Trophoblast cell (in vitro differentiated cells and primary cell): ENCODE results near the gene OPN1SW.

ENCODE experiments used
- DNase-seq, 2 donors: peaks; one replicate each; pipeline ENCODE4 v3.0.0-alpha.2; 2016
- H2AFZ ChIP-seq: 2 replicates; pipeline ENCODE4 v1.6.1; 2013; ENCODE audit warnings: low read length, moderate library complexity, mild to moderate bottlenecking; ENCODE audit not compliant: insufficient read depth, poor library complexity
- H2AK5ac ChIP-seq: 2 replicates; pipeline ENCODE4 v1.6.1; 2013; ENCODE audit warnings: mild to moderate bottlenecking, low read length
- H2BK120ac ChIP-seq: 2 replicates; pipeline ENCODE4 v1.6.1; 2013; ENCODE audit warnings: low read length, mild to moderate bottlenecking, moderate library complexity; ENCODE audit not compliant: insufficient read depth, poor library complexity
- H2BK12ac ChIP-seq: 2 replicates; pipeline ENCODE4 v1.6.1; 2013; ENCODE audit warnings: mild to moderate bottlenecking, low read length, moderate library complexity
- H2BK5ac ChIP-seq: 2 replicates; pipeline ENCODE4 v1.6.1; 2013; ENCODE audit warnings: low read length, low read depth, moderate library complexity, mild to moderate bottlenecking; ENCODE audit not compliant: poor library complexity
- H3K14ac ChIP-seq: 2 replicates; pipeline ENCODE4 v1.6.1; 2013; ENCODE audit warnings: mild to moderate bottlenecking, low read length
- H3K18ac ChIP-seq: 2 replicates; pipeline ENCODE4 v1.6.1; 2013; ENCODE audit warnings: mild to moderate bottlenecking, low read length
- H3K23ac ChIP-seq: 2 replicates; pipeline ENCODE4 v1.6.1; 2013; ENCODE audit warnings: low read length
- H3K27ac ChIP-seq: 2 replicates; pipeline ENCODE4 v1.5.1; 2013; ENCODE audit warnings: low read depth, mild to moderate bottlenecking, inconsistent platforms, low read length, moderate library complexity
- H3K27me3 ChIP-seq: 2 replicates; pipeline ENCODE4 v1.6.1; 2013; ENCODE audit warnings: inconsistent platforms, mild to moderate bottlenecking, low read length, moderate library complexity; ENCODE audit not compliant: insufficient read depth
- H3K36me3 ChIP-seq, 2 experiments: 1 replicate in 1 of 2; 2 replicates in 1 of 2; pipeline ENCODE4 v1.6.1; 2013; ENCODE audit warnings: low read length in 2 of 2, mild to moderate bottlenecking in 2 of 2, moderate library complexity in 1 of 2; ENCODE audit not compliant: insufficient read depth in 2 of 2, control insufficient read depth in 1 of 2
- H3K4ac ChIP-seq: 2 replicates; pipeline ENCODE4 v1.6.1; 2013; ENCODE audit warnings: low read depth, mild to moderate bottlenecking, low read length, moderate library complexity
- H3K4me1 ChIP-seq, 2 experiments: 1 replicate in 1 of 2; 2 replicates in 1 of 2; pipeline ENCODE4 v1.6.1; 2013; ENCODE audit warnings: low read length in 2 of 2, mild to moderate bottlenecking in 2 of 2, moderate library complexity in 1 of 2; ENCODE audit not compliant: insufficient read depth in 2 of 2, control insufficient read depth in 1 of 2
- H3K4me2 ChIP-seq: 2 replicates; pipeline ENCODE4 v1.6.1; 2013; ENCODE audit warnings: inconsistent platforms, mild to moderate bottlenecking, low read length, moderate library complexity
- H3K4me3 ChIP-seq: 2 replicates; pipeline ENCODE4 v1.5.1; 2013; ENCODE audit warnings: mild to moderate bottlenecking, low read depth, low read length, inconsistent platforms
- H3K79me1 ChIP-seq: one replicate; pipeline ENCODE4 v1.6.1; 2013; ENCODE audit warnings: low read length
- H3K79me2 ChIP-seq: 2 replicates; pipeline ENCODE4 v1.6.1; 2013; ENCODE audit warnings: low read length, mild to moderate bottlenecking; ENCODE audit not compliant: control insufficient read depth, insufficient read depth, poor library complexity
- H3K9ac ChIP-seq: 2 replicates; pipeline ENCODE4 v1.6.1; 2013; ENCODE audit warnings: mild to moderate bottlenecking, low read length
- H3K9me3 ChIP-seq: 2 replicates; pipeline ENCODE4 v1.6.1; 2013; ENCODE audit warnings: low read depth, mild to moderate bottlenecking, control low read depth, inconsistent platforms, low read length; ENCODE audit not compliant: insufficient read depth
- H4K12ac ChIP-seq: 2 replicates; pipeline ENCODE4 v1.6.1; 2013; ENCODE audit warnings: low read depth, mild to moderate bottlenecking, low read length, moderate library complexity
- H4K8ac ChIP-seq: 2 replicates; pipeline ENCODE4 v1.6.1; 2013; ENCODE audit warnings: low read depth, mild to moderate bottlenecking, low read length, moderate library complexity
- H4K91ac ChIP-seq: one replicate; pipeline ENCODE4 v1.6.1; 2013; ENCODE audit warnings: low read depth, mild to moderate bottlenecking, low read length, moderate library complexity
- WGBS: extraction: QIAGEN DNeasy Blood & Tissue Kit; methylation state at CpG from one replicate; pipeline ENCODE4 v1.1.7; 2013; ENCODE audit warnings: missing lambda C conversion rate; ENCODE audit not compliant: insufficient read length, insufficient coverage; ENCODE audit errors: extremely low coverage; 5-methylcytosine and 5-hydroxymethylcytosine counted together

The OPN1SW gene

GRCh38 chr7:128783143-128783861 lies 7.7 kb upstream of the OPN1SW start:
- Histone ChIP-seq H3K27ac (no peak overlapping the region), H4K12ac (no peak overlapping the region), H2AK5ac (no peak overlapping the region), H2BK120ac (no peak overlapping the region), H2BK12ac (no peak overlapping the region), H3K4me2 (peak overlapping the region; percentile 17), H2AFZ (peak overlapping the region; percentile 37), H3K23ac (no peak overlapping the region), H3K9ac (no peak overlapping the region), H4K8ac (no peak overlapping the region), H3K36me3 (no peaks in the 10 kb centered on the region), H3K14ac (no peak overlapping the region), H3K9me3 (no peaks in the 10 kb centered on the region), H2BK5ac (no peak overlapping the region), H4K91ac (no peak overlapping the region), H3K27me3 (no peaks in the 10 kb centered on the region), H3K18ac (no peak overlapping the region), H3K4me3 (no peak overlapping the region), H3K79me2 (no peaks in the 10 kb centered on the region), H3K79me1 (no peaks in the 10 kb centered on the region), H3K4me1 (no peaks in the 10 kb centered on the region), H3K4ac (no peak overlapping the region)
- no CpG with 5 or more reads among the region's 15 CpGs for WGBS
- peak in 1 of 2 donors; percentile 19 for DNase-seq

GRCh38 chr7:128781851-128782250 lies 6.3 kb upstream of the OPN1SW start:
- H3K4me3 ChIP-seq: no peak overlapping the region
- no peak overlapping the region for H4K12ac ChIP-seq
- no peak for DNase-seq
- no peak overlapping the region for H2BK5ac ChIP-seq
- no peak overlapping the region for H2BK120ac ChIP-seq
- no peaks in the 10 kb centered on the region for H3K27me3 ChIP-seq
- no peak overlapping the region for H3K9ac ChIP-seq
- no peak overlapping the region for H4K91ac ChIP-seq
- WGBS: no CpG with 5 or more reads among the region's 3 CpGs
- H3K4ac ChIP-seq: no peak overlapping the region
- H3K27ac ChIP-seq: no peak overlapping the region
- no peak overlapping the region for H2AFZ ChIP-seq
- H3K18ac ChIP-seq: no peak overlapping the region
- no peaks in the 10 kb centered on the region for H3K4me1 ChIP-seq
- H3K4me2 ChIP-seq: no peak overlapping the region
- H3K14ac ChIP-seq: no peak overlapping the region
- H2BK12ac ChIP-seq: no peak overlapping the region
- no peak overlapping the region for H2AK5ac ChIP-seq
- H4K8ac ChIP-seq: no peak overlapping the region
- H3K23ac ChIP-seq: no peak overlapping the region
- no peaks in the 10 kb centered on the region for H3K79me2 ChIP-seq
- H3K36me3 ChIP-seq: no peaks in the 10 kb centered on the region
- H3K9me3 ChIP-seq: no peaks in the 10 kb centered on the region
- H3K79me1 ChIP-seq: no peaks in the 10 kb centered on the region

- Histone ChIP-seq H3K9ac (no peak overlapping the region), H2AK5ac (no peak overlapping the region), H3K79me1 (no peaks in the 10 kb centered on the region), H2BK120ac (no peak overlapping the region), H3K27me3 (no peaks in the 10 kb centered on the region), H4K8ac (no peak overlapping the region), H3K79me2 (no peaks in the 10 kb centered on the region), H4K91ac (no peak overlapping the region), H3K4me3 (no peak overlapping the region), H3K36me3 (no peaks in the 10 kb centered on the region), H3K4ac (no peak overlapping the region), H3K18ac (no peak overlapping the region), H2AFZ (no peak overlapping the region), H3K4me1 (no peaks in the 10 kb centered on the region), H3K27ac (no peak overlapping the region), H3K4me2 (no peak overlapping the region), H2BK12ac (no peak overlapping the region), H4K12ac (no peak overlapping the region), H3K23ac (no peak overlapping the region), H3K14ac (no peak overlapping the region), H2BK5ac (no peak overlapping the region), H3K9me3 (no peaks in the 10 kb centered on the region)
- DNase-seq: no peak
- no CpG with 5 or more reads among the region's 5 CpGs for WGBS
These were observed 5.5 kb upstream of the OPN1SW start for GRCh38 chr7:128781126-128781525.

- no CpG with 5 or more reads among the region's 5 CpGs for WGBS
- no peaks in the 10 kb centered on the region for H3K79me2 ChIP-seq
- H3K9me3 ChIP-seq: peaks cover 3% of the 10 kb centered on the region
- no peaks in the 10 kb centered on the region for H3K27me3 ChIP-seq
- no peak overlapping the region for H3K4ac ChIP-seq
- H2BK12ac ChIP-seq: no peak overlapping the region
- H3K4me2 ChIP-seq: no peak overlapping the region
- no peak overlapping the region for H3K23ac ChIP-seq
- no peaks in the 10 kb centered on the region for H3K4me1 ChIP-seq
- H3K27ac ChIP-seq: no peak overlapping the region
- H3K79me1 ChIP-seq: no peaks in the 10 kb centered on the region
- H4K8ac ChIP-seq: no peak overlapping the region
- peaks cover 5 to 9% of the 10 kb centered on the region in 2 experiments for H3K36me3 ChIP-seq
- H4K12ac ChIP-seq: no peak overlapping the region
- H2AK5ac ChIP-seq: no peak overlapping the region
- H2BK120ac ChIP-seq: no peak overlapping the region
- H3K14ac ChIP-seq: no peak overlapping the region
- H2BK5ac ChIP-seq: no peak overlapping the region
- no peak overlapping the region for H3K9ac ChIP-seq
- H4K91ac ChIP-seq: no peak overlapping the region
- no peak overlapping the region for H3K4me3 ChIP-seq
- H2AFZ ChIP-seq: no peak overlapping the region
- no peak overlapping the region for H3K18ac ChIP-seq
- DNase-seq: no peak
These were observed 3.4 kb upstream of the OPN1SW start for GRCh38 chr7:128778946-128779345.
